H9 (cell line): ENCODE measurements around the gene CEP68. TPM values are rescaled to one million over a fixed set of nuclear protein-coding genes. Genes with fewer than 3 reads are reported as not detected.

Experiments used
- DNase-seq: peaks from one replicate; pipeline ENCODE4 v3.0.0-alpha.2; 2017
- H2AFZ ChIP-seq: one replicate; pipeline ENCODE4 v1.6.1; 2013; ENCODE audit warnings: mild to moderate bottlenecking, low read length, control low read depth, moderate library complexity
- H2AK5ac ChIP-seq: 2 replicates; pipeline ENCODE4 v1.6.1; 2013; ENCODE audit warnings: low read length, control low read depth, mixed read lengths; ENCODE audit not compliant: insufficient read length
- H2BK120ac ChIP-seq: one replicate; pipeline ENCODE4 v1.6.1; 2013; ENCODE audit warnings: low read depth, mild to moderate bottlenecking, low read length, control low read depth, inconsistent platforms; ENCODE audit not compliant: poor library complexity, severe bottlenecking
- H2BK12ac ChIP-seq: 2 replicates; pipeline ENCODE4 v1.6.1; 2013; ENCODE audit warnings: low read length, control low read depth, mixed read lengths, low read depth; ENCODE audit not compliant: insufficient read length
- H2BK15ac ChIP-seq: 2 replicates; pipeline ENCODE4 v1.6.1; 2013; ENCODE audit warnings: low read depth, low read length, control low read depth
- H2BK20ac ChIP-seq: one replicate; pipeline ENCODE4 v1.6.1; 2013; ENCODE audit warnings: low read depth, mild to moderate bottlenecking, low read length, control low read depth, inconsistent platforms; ENCODE audit not compliant: poor library complexity, severe bottlenecking
- H2BK5ac ChIP-seq: 2 replicates; pipeline ENCODE4 v1.6.1; 2013; ENCODE audit warnings: low read length, control low read depth, mixed read lengths; ENCODE audit not compliant: insufficient read length
- H3K14ac ChIP-seq: 2 replicates; pipeline ENCODE4 v1.6.1; 2013; ENCODE audit warnings: low read length, control low read depth; ENCODE audit not compliant: insufficient read depth
- H3K18ac ChIP-seq: 2 replicates; pipeline ENCODE4 v1.6.1; 2013; ENCODE audit warnings: low read depth, mild to moderate bottlenecking, mixed read lengths, low read length, control low read depth; ENCODE audit not compliant: insufficient read length
- H3K23ac ChIP-seq: 2 replicates; pipeline ENCODE4 v1.6.1; 2013; ENCODE audit warnings: low read length, control low read depth, mixed read lengths, low read depth; ENCODE audit not compliant: insufficient read length
- H3K23me2 ChIP-seq: 2 replicates; pipeline ENCODE4 v1.6.1; 2013; ENCODE audit warnings: low read depth, mild to moderate bottlenecking, mixed read lengths, low read length, control low read depth; ENCODE audit not compliant: insufficient read length, poor library complexity, severe bottlenecking
- H3K27ac ChIP-seq: 2 replicates; pipeline ENCODE4 v1.5.1; 2013; ENCODE audit warnings: low read length, control low read depth, mixed read lengths, low read depth; ENCODE audit not compliant: insufficient read length
- H3K27me3 ChIP-seq: 2 replicates; pipeline ENCODE4 v1.6.1; 2013; ENCODE audit warnings: low read length, control low read depth, inconsistent platforms; ENCODE audit not compliant: insufficient read depth
- H3K4ac ChIP-seq: 2 replicates; pipeline ENCODE4 v1.6.1; 2013; ENCODE audit warnings: low read depth, mild to moderate bottlenecking, control low read depth, inconsistent platforms, low read length, moderate library complexity
- H3K4me1 ChIP-seq: 2 replicates; pipeline ENCODE4 v1.6.1; 2013; ENCODE audit warnings: low read length, control low read depth, inconsistent platforms; ENCODE audit not compliant: insufficient read depth
- H3K4me2 ChIP-seq: 2 replicates; pipeline ENCODE4 v1.6.1; 2013; ENCODE audit warnings: low read length, control low read depth, mixed read lengths; ENCODE audit not compliant: insufficient read length, insufficient read depth
- H3K56ac ChIP-seq: 2 replicates; pipeline ENCODE4 v1.6.1; 2013; ENCODE audit warnings: low read depth, mild to moderate bottlenecking, mixed read lengths, low read length, control low read depth; ENCODE audit not compliant: insufficient read length
- H3K79me1 ChIP-seq: 2 replicates; pipeline ENCODE4 v1.6.1; 2013; ENCODE audit warnings: low read depth, mild to moderate bottlenecking, moderate library complexity, low read length, control low read depth, inconsistent platforms; ENCODE audit not compliant: insufficient read depth, poor library complexity, severe bottlenecking
- H3K79me2 ChIP-seq: 2 replicates; pipeline ENCODE4 v1.6.1; 2013; ENCODE audit warnings: low read length, control low read depth, inconsistent platforms; ENCODE audit not compliant: insufficient read depth
- H3K9ac ChIP-seq: 2 replicates; pipeline ENCODE4 v1.6.1; 2013; ENCODE audit warnings: low read length, control low read depth, mixed read lengths; ENCODE audit not compliant: insufficient read length; ENCODE audit errors: extremely low read depth
- H3K9me3 ChIP-seq: one replicate; pipeline ENCODE4 v1.6.1; 2013; ENCODE audit warnings: low read depth, low read length, inconsistent platforms; ENCODE audit not compliant: control insufficient read depth
- H3T11ph ChIP-seq: one replicate; pipeline ENCODE4 v1.6.1; 2013; ENCODE audit warnings: mild to moderate bottlenecking, low read length, control low read depth, inconsistent platforms
- H4K20me1 ChIP-seq: one replicate; pipeline ENCODE4 v1.6.1; 2013; ENCODE audit not compliant: control insufficient read depth, insufficient read length, insufficient read depth
- H4K5ac ChIP-seq: 2 replicates; pipeline ENCODE4 v1.6.1; 2013; ENCODE audit warnings: low read depth, mild to moderate bottlenecking, mixed read lengths, low read length, control low read depth; ENCODE audit not compliant: insufficient read length
- H4K8ac ChIP-seq: replicated peaks from 2 replicates; pipeline ENCODE4 v1.6.1; 2013; ENCODE audit warnings: low read length, control low read depth, mixed read lengths, low read depth; ENCODE audit not compliant: insufficient read length
- H4K91ac ChIP-seq: 2 replicates; pipeline ENCODE4 v1.6.1; 2013; ENCODE audit warnings: low read depth, mild to moderate bottlenecking, moderate library complexity, mixed read lengths, low read length, control low read depth; ENCODE audit not compliant: insufficient read length
- H3K27ac Mint-ChIP-seq, 3 experiments: 2 replicates in 2 of 3; 3 replicates in 1 of 3; pipeline ENCODE4 v1.8.0; 2020 to 2021; ENCODE audit warnings: mixed read lengths in 3 of 3, mild to moderate bottlenecking in 1 of 3, moderate library complexity in 1 of 3
- H3K27me3 Mint-ChIP-seq: 2 replicates; pipeline ENCODE4 v1.8.0; 2021; ENCODE audit warnings: low read depth, mild to moderate bottlenecking, moderate library complexity, mixed read lengths
- H3K36me3 Mint-ChIP-seq, 3 experiments: 2 replicates in 2 of 3; 3 replicates in 1 of 3; pipeline ENCODE4 v1.8.0; 2020 to 2021; ENCODE audit warnings: low read depth in 3 of 3, mixed read lengths in 3 of 3; ENCODE audit not compliant: insufficient read depth in 1 of 3
- H3K4me1 Mint-ChIP-seq, 2 experiments: 2 replicates each; pipeline ENCODE4 v1.8.0; 2020; ENCODE audit warnings: mixed read lengths in 2 of 2
- H3K4me3 Mint-ChIP-seq, 2 experiments: 2 replicates in 1 of 2; 3 replicates in 1 of 2; pipeline ENCODE4 v1.8.0; 2020 to 2021; ENCODE audit warnings: mild to moderate bottlenecking in 2 of 2, mixed read lengths in 2 of 2, moderate library complexity in 1 of 2
- H3K9me3 Mint-ChIP-seq, 2 experiments: 2 replicates in 1 of 2; 3 replicates in 1 of 2; pipeline ENCODE4 v1.8.0; 2020; ENCODE audit warnings: mild to moderate bottlenecking in 2 of 2, mixed read lengths in 2 of 2, moderate library complexity in 1 of 2
- CTCF ChIP-seq: fragments of 200-600 bp; sonication (generic); conservative IDR thresholded peaks from 3 replicates; pipeline ENCODE4 v1.8.0; 2021; ENCODE audit warnings: antibody characterized with exemption, mild to moderate bottlenecking
- WGBS: extraction: QIAGEN DNeasy Blood & Tissue Kit; methylation state at CpG from one replicate; pipeline ENCODE4 v1.1.7; 2013; ENCODE audit warnings: missing lambda C conversion rate, low lambda C conversion rate, mixed read lengths; ENCODE audit not compliant: insufficient read length; ENCODE audit errors: extremely low coverage; 5-methylcytosine and 5-hydroxymethylcytosine counted together
- total RNA-seq: library from RNA; stranded (reverse); gene quantifications from 2 replicates; pipeline ENCODE4 v1.2.1, GENCODE V29; 2021

CEP68 gene
- total RNA-seq, 1 experiment from 2014 or later: 20.2 TPM

- H4K5ac ChIP-seq: no peak overlapping the region
Measured at GRCh38 chr2:65113816-65114215, 57.6 kb downstream of the CEP68 start.

More at GRCh38 chr2:65113816-65114215, 57.6 kb downstream of the CEP68 start:
- Mint-ChIP-seq H3K36me3 (peaks cover 0 to 8% (median 7%) of the 10 kb centered on the region in 3 experiments; a peak in 4 of 7 replicates), H3K27me3 (no peaks in the 10 kb centered on the region), H3K4me3 (no peak overlapping the region), H3K4me1 (peaks cover 2 to 16% of the 10 kb centered on the region in 2 experiments; a peak in 3 of 4 replicates), H3K27ac (peak overlapping the region in 1 of 3 experiments; percentile 9; a peak in 1 of 7 replicates), H3K9me3 (no peaks in the 10 kb centered on the region)
- TF ChIP-seq CTCF: no peak
- Histone ChIP-seq H3K79me1 (peaks cover 12% of the 10 kb centered on the region), H4K20me1 (no peaks in the 10 kb centered on the region), H2BK120ac (no peak overlapping the region), H3K9ac (no peak overlapping the region), H3K4ac (no peak overlapping the region), H4K91ac (no peak overlapping the region), H3K18ac (no peak overlapping the region), H3K79me2 (peaks cover 22% of the 10 kb centered on the region), H3T11ph (no peak overlapping the region), H3K4me1 (no peaks in the 10 kb centered on the region), H2BK15ac (no peak overlapping the region), H3K56ac (no peak overlapping the region), H4K8ac (no peak overlapping the region), H3K27me3 (no peaks in the 10 kb centered on the region), H3K23ac (no peak overlapping the region), H2BK20ac (no peak overlapping the region), H3K4me2 (no peak overlapping the region), H3K14ac (no peak overlapping the region), H2AK5ac (no peak overlapping the region), H3K9me3 (no peaks in the 10 kb centered on the region), H2BK12ac (no peak overlapping the region), H2AFZ (no peak overlapping the region), H3K27ac (no peak overlapping the region), H3K23me2 (no peaks in the 10 kb centered on the region), H2BK5ac (no peak overlapping the region)
- no CpG with 5 or more reads among the region's 2 CpGs for WGBS
- DNase-seq: no peak
